Measurements from ENCODE around the gene DOK5.

The DOK5 gene

DNA sequence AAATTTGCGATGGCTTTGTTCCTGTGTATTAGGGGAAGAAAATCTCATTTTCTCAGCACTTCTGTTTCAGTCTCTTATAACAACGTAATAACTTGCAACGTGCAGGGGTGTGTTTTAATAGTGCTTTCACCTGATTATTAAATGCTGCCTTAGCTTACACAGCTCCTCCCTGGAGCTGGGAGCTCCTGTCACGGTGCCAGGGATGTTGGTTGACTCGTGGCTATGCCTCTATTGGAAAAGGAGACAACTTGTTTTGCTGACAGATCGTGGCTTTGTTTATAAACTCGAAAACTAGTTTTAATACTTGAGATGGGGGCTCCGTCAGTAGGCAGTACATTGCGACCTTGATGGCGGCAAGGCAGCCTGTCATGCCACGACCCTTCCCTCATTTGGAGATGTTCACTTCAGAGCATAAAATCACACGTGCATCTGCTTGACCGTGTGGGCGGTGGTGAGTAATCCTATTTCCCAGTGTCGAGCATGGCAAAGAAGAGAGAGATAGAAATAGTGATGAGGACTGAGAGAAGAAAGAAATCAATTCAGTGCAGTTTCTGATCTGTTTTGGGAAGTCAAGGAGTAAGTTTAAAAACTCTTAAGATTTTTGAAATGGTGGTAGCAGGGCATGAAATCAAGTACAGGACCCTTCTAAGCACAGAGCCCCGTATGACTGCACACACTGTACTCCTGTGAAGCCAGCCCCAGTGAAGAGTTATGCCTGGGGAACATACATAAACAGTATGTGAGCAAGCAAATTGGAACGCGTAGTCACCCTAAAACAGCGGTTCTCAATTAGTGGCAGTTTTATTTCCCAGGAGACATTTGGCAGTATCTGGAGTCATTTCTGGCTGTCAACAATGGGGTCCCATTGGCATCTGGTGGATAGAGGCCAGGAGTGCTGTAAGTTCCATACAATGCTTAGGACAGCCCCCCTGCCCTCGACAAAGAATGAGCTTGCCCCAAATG, 147.2 kb downstream of the DOK5 start:
- no peak for DNase-seq

DNA sequence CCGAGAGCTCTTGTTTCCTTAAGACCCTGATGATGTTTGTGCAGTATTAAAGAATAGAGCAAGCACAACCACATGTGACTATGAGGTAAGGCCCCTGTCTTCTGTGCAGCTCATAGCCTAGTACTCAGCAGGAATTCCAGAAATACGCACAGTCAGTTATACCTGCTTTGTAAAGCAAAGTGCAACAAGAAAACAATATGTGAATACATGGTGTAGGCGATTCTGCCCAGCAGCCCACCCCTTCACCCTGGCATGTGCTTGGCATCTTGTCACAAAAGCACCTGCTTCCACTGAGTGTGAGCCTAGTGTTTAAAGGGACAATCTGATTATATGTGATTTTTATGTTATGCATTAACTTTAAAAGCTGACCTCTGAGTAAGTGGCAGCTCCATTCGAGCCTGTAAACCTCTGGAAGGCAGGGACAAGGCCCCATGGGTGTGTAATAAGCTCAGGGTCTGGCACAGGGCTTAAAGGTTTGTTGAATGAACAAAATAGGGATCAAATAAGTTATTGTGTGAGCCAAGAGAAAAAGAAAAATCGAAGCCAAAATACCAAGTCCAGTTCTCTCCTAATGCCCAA, 148.7 kb downstream of the DOK5 start:
- DNase-seq: no peak

DNA sequence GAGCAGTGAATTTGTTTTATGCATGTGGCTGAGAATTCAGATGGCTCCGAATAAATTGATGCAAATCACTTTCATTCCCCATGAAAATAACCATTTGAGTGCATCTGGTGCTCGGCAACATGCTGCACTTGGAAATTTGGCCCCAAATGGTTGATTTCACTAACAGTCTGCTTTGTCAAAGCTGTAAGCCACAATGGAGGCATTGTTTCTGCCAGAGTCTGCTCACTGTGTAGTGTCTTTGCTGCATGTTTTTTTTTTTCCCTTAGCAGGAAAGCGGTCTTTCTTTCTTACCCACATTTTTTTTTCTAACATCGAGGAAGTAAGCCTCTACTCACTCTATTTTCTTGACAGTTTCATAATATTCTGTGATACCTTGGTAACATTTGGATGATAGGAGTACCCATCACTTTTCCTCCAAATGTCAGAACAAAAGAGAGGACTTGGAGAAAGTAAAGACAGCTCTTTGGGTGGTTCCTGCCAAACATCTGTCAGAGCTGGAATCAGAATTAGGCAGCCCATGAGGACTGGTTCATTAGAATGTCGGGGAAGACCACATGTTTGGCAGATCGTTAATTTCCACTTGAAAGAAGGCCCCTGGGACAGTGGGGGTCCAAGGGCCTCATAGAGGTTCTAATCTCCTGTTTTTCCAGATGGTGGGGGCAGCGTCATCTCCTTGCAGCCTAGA, 149.5 kb downstream of the DOK5 start:
- no peak for DNase-seq

DNA sequence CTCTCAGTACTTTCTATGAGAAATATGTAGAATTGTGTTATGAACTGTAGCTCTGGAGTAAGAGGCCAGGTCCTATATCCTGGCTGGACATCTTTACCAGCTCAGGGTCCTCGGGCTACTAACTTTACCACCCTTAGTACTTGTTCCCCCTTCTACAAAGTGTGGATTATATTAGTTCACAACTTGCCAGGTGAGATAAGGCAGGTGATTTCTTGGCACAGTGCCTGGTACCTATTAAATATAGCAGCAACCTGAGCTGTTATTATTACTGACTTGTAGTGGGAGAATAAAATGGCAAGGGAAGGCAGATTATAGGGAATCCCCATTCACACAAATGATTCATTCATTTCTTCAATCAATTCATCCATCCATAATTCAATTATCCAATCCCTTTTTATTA, 150.1 kb downstream of the DOK5 start:
- DNase-seq: no peak

DNA sequence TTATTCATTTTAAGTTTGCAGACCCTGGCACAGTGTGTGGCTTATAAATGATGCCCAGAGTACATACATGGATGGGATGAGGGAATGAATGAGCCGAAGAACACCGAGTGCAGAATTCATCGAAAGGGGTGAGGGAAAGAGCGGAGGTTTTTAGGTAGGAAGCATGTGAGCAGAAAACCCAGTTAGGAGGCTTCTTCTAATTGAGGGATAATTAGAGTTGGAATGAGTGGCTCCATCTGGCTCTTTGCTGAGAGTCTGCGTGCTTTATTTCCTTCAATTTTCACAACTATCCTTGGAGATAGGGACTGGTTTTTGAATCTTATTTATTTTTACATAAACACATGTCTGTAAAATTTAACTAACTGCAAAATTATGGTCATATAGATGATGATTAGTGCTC, 150.7 kb downstream of the DOK5 start:
- DNase-seq: no peak

DNA sequence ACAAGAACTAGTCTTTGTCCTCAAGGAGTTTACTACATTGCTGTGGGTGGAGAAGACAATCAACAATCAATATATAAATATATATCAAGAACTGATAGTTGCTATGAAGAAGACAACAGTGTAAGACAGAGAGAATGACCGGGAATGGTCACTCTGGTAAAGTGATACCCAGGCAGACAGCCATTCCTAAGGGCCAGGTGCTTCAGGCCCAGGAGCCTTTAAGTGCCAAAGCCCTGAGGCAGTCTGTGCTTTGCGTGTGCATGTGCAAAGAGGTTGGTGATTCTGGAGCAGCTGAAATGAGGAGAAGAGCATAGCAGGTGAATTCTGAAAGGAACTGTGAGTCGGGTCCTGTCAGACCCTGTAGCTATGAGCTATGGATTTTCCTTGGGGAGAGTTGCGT, 154.2 kb downstream of the DOK5 start:
- no peak for DNase-seq

DNA sequence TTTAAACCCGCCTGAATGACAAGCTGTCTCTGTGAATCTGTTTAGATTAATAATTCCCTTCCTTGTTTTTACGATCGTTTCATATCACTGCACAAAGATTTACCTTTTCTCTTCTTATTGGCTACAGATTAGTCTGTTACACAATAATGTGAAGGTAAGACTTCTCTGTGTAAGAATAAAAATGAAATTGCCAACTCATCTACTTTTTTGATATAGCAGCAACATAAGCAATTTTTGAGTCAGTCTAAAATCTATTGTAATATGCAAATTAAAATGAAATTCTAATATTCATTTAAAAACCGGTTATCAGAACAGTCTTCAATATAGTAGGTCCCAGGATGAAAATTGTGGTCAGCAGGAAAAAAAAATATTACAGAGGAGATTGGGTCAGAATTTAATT, 155.2 kb downstream of the DOK5 start:
- DNase-seq: no peak

DNA sequence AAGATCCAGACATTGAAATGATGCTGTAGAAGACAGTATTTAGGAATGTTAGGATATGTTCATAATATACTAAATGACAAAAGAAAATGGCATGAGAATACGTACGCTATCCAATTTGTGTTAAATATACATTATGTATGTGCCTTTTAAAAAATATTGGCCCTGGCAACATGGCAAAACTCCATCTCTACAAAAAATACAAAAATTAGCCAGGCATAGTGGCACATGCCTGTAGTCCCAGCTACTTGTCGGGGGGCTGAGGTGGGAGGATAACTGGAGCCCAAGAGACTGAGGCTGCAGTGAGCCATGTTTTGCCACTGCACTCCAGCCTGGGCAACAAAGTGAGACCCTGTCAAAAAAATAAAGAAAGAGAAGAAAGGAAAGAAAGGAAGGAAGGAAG, 155.7 kb downstream of the DOK5 start:
- DNase-seq: no peak

DNA sequence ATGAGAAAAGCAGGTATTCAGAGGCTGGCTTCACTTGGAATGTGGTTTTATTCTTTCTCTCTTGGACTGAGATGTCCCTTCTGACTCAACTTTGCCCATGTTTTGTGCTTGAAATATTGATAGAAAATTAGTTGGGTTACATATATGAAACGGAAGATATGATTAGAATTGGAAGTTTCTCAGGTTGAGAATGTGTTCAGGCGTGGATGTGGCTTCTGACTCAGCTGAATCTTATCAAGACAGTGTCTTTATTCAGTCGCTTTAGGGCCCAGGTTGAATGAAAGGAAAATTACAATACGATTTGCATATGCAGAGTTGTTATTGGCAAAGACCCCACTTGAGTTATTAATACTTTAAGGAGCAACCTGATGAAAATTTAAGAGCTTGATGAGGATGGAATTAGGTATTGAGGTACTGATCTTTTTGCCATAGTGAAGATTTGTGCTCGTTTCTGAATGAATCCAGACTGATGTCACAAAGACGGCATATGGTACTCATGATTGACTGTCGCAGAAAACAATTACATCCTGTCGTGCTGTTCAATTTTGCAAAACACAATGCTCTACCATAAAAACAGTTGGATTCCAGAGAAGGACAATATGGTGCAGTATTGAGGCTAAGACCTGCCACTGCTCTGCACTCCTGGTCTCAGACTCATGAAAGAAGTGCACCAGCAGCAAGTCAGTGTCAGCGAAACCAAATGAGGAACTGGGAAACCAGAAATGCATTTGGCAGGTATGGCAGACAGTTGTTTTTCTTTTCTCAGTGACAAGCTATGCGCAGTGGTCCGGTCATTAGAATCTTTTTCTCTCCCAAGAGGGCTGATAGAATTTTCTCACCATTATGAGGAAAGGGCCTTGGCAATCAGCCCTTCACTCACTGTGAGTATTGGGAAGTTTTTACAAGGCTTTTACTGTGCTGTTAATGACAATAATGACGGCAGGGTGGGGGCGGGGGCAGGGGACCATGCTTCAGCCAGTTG, 158.3 kb downstream of the DOK5 start:
- DNase-seq: no peak

DNA sequence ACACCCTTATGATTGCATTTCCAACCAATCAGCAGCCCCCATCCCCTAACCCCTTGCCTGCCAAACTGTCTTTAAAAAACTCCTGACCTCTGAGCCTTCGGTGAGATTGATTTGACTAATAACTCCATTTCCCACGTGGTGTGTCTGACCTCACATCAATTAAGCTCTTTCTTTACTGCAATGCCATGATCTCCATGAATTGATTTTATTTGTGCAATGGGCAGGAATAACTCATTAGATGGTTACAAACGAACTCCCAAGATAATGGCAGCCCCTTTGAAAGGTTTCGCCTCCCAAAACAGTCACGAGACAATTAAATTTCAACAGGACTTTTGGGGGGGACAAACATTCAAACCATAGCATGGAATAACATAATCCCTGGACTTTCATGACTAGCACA, 161.2 kb downstream of the DOK5 start:
- no peak for DNase-seq

DNA sequence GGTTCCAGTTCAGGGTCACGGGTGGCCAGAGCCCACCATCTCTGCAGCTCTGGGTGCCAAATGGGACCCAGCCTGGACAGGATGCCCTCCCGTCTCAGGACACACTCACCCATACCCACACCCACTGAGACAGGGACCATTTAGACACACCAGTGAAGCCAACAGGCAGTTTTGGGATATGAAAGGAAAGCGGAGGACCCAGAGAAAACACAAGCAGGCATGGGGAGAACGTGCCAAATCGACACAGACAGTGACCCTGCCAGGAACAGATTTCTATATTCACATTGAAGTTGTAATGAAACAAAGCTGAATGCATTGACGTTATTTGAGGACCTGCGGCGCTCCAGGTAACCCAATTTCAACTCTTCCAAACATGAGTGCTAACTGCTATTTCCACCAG, 164.5 kb downstream of the DOK5 start:
- no peak for DNase-seq

DNA sequence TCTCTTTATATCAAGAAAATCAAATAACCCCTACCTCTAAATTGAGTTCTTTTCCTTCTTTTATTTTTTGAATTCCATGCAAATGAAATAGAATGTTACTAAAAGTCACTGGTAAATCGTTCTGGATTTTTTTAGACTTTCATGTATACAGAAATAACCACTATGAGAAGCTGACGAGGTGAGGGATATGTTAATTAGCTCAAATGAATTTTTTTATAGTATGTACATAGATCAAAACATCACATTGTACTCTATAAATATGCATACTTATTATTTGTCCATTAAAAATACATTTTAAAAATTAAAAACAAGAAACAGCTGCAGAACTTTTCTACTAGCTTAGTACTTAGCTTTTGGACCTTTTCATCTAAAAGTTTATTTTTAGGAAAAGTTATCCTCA, 165.4 kb downstream of the DOK5 start:
- DNase-seq: no peak

DNA sequence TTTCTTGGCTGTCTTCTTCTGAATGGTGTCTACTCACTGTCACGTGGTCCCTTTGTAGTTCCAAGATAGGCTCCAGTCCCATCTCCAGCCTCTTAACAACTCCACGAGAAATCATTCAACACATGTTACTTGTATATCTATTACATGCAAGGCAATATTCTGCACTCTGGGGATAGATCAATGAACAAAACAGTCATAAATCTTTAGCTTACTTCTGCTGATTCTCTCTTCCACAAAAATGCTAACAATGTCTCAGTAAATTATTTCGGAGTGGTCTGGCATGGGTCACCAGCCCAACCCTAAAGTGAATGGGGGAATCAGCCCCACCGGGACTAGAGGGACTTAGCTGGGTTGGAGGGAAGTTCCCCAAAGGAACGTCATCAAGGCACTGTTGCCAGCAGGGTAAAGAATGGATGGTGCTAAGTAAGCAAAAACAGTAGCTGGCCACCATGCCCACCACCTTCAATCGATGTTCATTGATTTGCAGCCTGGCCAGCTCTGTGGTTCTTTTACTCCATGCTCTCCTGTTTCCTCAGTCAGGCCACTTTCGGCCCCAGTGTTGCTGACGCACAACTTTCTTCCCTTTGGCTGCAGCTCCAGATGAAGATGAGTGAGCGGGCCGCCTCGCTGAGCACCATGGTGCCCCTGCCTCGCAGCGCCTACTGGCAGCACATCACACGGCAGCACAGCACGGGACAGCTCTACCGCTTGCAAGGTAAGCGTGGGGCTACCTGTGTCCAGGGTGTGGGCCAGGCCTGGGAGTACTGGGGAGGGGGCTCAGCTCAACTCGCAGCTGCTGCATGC, 167.7 kb downstream of the DOK5 start:
- no peak for DNase-seq

DNA sequence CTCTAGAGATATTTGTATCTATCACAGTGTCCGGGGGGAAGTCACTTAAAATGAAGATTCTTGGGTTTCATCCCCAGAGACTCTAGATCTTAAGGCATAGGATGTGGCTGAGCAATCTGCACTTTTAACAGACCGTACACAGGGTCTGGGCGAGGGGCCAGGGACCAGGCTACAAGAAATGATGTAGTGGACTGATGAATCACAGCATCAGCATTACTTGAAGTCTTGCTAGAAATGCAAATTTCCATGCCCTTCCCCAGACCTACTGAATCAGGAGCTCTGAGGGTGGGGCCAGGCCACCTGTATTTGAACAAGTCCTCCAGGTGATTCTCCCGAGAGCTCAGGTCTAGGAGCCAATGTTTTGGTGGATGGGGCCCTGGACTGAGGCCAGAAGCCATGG, 168.4 kb downstream of the DOK5 start:
- no peak for DNase-seq

DNA sequence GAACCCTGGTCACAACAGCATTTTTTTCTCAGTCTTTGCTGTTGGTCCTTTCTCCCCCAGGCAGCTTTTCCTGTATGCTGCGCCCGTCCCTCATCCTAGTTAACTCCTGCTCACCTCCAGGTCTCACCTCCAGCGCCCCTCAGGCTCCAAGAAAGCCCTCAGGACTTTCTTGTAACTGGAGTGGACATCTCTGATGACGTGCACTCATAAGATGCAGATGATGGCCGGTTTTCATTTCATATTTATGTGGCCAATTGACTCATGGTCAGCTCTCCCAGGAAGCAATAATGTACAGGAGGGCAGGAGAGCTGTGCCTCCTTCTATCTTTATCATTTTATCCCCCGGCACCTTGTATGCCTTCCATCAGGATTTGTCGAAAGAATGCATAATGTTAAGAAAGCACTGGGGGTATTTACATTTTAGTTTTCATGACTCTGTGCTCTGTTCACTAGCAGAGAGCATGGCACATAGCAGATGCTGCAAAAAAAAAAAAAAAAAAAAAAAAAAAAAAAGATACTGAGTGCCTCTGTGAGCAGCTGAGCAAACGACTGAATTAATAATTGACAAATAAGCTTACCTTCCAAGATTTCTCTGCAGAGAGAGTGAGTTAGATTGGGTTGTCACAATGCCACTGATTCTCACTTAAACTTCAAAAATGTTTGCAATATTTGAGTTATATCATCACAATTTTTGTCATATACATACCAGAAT, 170.2 kb downstream of the DOK5 start:
- DNase-seq: no peak

DNA sequence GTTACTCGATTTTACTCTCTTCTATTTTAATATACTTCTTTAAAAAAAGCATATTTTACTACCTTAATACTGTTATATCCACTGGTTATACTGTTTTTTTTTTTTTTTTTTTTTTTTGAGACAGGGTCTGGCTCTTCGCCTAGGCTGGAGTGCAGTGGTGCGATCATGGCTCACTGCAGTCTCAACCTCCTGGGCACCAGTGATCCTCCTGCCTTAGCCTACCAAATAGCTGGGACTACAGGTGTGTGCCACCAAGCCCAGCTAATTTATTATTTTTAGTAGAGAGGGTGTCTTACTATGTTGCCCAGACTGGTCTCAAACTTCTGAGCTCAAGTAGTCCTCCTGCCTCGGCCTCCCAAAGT, 170.7 kb downstream of the DOK5 start:
- DNase-seq: no peak

DNA sequence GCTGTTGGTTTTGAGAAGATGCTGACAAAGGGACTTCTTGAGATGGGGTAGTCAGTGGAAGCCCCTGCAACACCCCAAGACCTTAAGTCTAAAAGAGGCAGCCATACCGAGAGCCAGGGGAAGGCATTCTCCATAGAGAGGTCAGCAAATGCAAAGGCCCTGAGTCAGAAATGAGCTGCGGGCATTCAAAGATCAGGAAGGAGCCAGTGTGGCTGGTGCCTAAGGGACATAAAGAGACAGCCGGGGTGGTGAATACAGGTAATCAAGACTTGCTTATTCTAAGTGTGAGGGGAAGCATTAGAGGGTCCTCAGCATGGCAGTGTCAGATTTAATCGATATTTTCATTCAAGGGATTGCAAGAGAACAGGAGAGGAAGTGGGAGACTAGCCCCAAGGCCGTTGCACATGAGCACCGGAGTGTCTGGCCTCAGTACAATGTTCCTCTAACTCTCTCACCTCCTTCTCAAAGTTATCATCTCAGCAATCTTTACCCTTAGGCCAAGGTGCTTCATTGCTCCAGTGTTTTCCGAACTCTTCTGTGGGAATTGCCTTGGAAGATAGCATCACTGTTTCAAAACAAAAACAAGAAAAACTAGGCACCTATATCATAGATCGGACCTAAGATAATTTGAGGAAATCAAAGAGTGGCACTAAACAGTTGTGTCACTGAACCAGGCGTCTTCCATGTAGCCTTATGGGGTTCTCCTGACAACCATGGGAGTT, 173.2 kb downstream of the DOK5 start:
- DNase-seq: no peak

DNA sequence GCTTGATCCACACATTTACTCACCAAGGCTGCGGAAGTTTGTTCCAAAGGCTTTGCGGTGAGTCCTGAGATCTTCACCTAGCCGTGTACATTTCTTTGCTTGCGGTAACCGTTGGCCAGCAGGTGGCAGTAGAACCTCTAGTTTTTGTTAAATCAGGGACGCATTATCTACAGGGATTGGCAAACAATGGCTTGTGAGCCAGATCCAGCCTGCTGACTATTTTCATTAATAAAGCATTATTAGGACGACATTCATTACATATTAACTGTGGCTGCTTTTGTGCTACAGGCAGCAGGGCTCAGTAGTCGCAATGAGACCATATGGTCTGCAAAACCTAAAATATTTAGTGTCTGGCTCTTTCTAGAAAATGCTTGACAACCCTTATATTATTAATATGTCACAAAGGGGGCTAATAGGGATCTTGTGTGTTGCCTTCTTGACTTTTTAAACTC, 174.1 kb downstream of the DOK5 start:
- peak; percentile 20 for DNase-seq

DNA sequence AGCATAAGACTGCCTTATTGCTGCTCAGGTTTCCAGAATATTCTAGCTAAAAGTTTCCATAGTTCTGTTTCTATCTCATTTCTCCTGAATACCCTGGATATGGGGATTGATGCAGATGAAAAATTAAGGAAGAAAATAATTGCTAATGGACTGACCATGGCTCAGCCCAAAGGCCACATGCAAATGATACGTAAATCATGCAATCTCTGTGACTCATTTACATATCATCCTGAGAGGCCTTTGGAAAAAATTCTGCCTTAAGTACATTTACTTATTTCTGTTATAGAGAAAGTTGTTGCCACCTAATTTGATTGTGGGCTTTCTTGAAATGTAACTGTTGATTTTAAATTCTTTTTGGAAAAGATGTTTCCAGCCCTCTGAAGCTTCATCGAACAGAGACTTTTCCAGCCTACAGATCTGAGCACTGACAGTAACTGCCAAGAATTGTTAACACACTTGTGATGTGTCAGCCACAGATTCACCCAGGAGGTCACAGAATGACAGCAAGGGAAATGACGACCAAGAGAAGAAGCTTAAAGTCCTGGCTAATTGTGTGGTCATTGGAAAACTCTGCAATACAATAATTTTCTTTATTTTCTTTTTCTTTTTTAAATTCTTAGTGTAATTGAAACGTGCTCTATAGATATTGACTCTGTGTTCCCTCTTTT, 174.8 kb downstream of the DOK5 start:
- DNase-seq: no peak

DNA sequence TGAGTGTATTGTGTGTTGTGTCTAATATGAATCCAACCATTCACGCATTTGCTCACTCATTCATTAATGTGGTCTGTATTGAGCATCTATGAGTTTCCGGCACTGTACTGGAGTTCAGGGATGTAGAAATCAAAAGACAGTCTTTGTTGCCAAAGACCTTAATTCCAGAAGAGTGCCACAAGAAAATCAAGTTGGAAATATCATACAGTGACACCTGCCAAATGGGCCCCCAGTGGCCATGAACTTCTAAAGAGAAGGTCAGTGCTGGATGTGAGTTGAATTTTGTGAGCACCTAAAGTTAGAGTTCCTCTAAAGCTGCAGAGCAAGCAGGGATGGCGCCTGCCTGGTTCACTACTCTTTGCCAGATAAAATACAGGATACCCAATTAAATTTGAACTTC, 175.9 kb downstream of the DOK5 start:
- DNase-seq: no peak

All from DMS79 (cell line).